Measurements from ENCODE around the gene BCL2L12.

The BCL2L12 gene

GRCh38 chr19:49640113-49640898 lies 25.4 kb upstream of the BCL2L12 start, which contains the start of gene RRAS:
Gene RRAS, minus strand, starts transcription at chr19:49640143. Its CDS starts 45 bp downstream, at chr19:49640098.
- DNase-seq = peak; percentile 94

- DNase-seq = peak; percentile 94
Measured at GRCh38 chr19:49641688-49642491, 23.8 kb upstream of the BCL2L12 start, which contains the start of gene SCAF1. Gene SCAF1, plus strand, starts transcription at chr19:49642209. Its CDS starts 2,818 bp downstream, at chr19:49645027.

DNA sequence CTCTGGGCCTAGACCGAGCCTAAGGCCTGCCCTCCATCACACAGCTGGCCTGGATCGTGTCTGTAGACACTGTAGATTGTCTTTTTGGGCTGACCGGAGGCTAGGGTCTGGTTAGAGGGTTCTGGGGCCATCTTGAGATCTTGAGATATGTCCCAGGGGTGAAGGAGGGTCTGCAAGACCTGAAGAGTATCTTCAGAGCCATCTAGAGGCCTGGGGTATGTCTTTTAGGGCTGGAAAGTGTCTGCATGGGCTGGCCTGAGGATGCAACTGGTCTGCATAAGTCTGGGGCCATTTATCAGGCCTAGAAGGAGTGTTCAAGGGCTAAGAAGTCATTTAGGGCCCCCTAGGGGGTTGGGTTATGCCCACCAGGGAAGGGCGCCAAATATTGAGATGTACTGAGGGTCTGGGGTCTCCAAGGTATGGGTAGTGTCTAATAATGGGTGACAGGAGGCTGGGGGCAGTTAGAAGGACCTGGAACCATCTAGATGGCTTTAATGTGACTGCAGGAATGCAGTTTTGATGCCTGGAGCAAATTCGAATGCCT lies 23.2 kb upstream of the BCL2L12 start:
- no peak for DNase-seq

DNA sequence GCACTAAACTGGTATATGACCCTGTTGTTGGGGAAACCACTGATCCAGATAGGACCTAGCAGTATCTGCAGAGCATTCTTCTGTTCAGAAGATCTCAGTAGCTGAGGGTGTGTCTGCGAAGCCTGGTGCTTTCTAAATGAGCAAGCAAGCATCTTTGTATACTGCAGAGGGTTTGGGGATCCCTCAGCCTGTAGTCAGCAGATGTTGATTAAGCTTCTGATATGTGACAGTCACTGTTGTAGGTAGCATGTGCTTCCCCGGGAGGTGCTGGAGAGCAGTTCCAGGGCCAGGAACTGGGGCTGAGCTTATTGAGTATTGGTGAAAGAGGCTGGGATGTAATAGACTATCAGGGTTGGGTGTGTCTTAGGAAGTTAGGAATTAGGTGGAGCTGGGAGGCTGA lies 22.3 kb upstream of the BCL2L12 start:
- DNase-seq = no peak

GRCh38 chr19:49645592-49645991 lies 20.1 kb upstream of the BCL2L12 start:
- no peak for DNase-seq

GRCh38 chr19:49645995-49646394 lies 19.7 kb upstream of the BCL2L12 start:
- no peak for DNase-seq

- DNase-seq = no peak
Measured at GRCh38 chr19:49646586-49646985, 19.1 kb upstream of the BCL2L12 start.

GRCh38 chr19:49651029-49651819 lies 14.5 kb upstream of the BCL2L12 start:
- DNase-seq = no peak

- no peak for DNase-seq
Measured at GRCh38 chr19:49651820-49652550, 13.7 kb upstream of the BCL2L12 start.

GRCh38 chr19:49652551-49653465 lies 12.9 kb upstream of the BCL2L12 start:
- DNase-seq = no peak

GRCh38 chr19:49653466-49653806 lies 12.3 kb upstream of the BCL2L12 start:
- no peak for DNase-seq

GRCh38 chr19:49654581-49654980 lies 11.2 kb upstream of the BCL2L12 start:
- no peak for DNase-seq

GRCh38 chr19:49655570-49656455 lies 9.9 kb upstream of the BCL2L12 start:
- DNase-seq = no peak

DNA sequence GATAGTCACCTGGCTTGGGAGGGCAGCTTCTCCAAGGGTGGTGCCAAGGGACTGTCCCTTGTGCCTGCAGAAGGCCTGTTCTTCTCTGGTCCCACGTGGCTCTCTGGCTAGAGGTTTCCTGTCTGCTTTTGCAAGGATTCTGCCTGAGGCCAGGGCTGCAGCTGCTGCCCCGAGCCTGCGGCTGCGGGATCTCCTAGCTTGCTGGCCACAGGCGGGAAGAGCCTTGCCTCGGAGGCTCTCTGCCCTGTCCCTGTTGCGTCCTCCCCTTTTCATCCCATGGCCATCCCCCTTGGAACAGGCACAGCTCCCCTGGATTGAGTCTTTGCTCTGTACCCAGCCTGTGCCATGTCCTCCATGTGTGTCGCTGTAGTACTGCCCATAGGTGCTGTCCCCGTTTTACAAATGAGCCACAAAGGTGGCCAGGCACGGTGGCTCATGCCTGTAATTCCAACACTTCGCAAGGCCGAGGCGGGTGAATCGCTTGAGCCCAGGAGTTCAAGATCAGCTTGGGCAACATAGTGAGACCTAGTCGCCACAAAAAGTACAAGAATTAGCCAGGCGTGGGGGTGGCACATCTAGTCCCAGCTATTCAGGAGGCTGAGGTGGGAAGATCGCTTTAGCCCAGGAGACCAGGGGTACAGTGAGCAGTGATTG lies 9.2 kb upstream of the BCL2L12 start:
- no peak for DNase-seq

DNA sequence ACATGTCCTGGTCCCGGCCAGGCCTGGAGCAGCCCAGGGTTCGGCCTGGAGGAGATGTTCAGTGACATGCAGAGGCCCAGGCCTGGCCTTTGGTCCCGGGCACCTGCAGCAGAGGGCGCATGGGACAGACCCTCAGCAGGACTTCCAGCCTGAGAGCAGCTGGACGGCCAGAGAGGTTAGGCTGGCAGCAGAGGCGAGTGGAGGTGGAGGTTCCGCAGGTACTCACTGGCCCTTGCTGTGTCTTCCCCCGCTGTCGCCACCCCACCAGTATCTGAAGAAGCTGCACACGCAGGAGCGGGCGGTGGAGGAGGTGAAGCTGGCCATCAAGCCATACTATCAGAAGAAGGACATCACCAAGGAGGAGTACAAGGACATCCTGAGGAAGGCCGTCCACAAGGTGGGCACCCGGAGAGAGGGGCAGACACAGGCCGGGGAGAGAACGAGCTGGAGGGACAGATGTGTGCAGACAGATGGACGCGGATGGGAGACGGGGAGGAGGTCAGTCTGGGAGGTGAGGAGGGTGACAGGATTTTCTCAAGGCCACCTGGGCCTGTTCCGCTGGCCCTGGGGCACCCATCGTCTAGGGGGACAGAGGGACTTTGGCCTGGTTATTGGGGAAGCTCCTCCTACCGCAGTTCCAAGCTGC lies 8.1 kb upstream of the BCL2L12 start:
- no peak for DNase-seq

GRCh38 chr19:49658139-49658517 lies 7.6 kb upstream of the BCL2L12 start:
- no peak for DNase-seq

DNA sequence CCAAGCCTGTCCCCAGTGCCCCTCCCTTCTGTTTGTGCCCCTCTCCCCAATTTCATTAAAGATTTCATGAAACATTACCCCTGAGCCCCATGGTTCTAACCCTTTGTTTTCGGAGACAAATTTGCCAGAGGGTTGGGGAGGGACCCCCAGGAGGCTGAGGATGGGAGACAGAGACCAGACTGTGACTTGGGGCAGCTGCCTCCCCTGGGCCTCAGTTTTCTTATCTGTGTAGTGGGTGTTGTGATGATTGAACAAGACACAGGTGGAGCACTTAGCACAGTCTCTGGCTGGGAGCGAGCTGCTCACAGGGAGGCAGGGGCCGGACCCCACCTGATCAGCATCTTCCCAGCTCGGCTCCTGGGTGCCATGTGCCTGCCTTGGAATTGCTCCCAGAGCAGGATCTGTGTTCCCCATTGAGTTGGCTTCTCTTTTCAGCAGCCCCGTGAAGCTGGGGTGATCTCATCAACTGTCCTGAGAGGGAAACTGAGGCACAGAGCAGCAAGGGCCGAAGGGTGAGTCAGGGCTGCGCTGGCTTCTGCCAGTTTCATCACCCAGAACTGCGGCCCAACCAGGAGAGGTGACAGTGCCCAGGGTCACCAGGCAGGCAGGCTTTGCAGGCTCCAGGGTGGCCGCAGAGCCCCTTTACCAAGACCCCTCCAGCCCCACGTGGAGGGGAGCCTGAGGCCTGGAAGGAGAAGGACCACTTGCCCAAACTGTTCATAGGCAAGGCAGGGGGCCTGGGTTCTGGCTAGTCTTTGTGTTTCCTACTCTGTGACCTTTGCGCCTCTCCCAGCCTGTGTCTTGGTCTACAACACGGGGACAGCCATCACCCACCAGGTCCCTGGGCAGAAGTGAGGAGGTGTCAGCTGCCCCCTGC lies 6.9 kb upstream of the BCL2L12 start:
- DNase-seq = no peak

Measured in right kidney (tissue), 1 donor.